ENCODE results near the gene C18orf54.

DNA sequence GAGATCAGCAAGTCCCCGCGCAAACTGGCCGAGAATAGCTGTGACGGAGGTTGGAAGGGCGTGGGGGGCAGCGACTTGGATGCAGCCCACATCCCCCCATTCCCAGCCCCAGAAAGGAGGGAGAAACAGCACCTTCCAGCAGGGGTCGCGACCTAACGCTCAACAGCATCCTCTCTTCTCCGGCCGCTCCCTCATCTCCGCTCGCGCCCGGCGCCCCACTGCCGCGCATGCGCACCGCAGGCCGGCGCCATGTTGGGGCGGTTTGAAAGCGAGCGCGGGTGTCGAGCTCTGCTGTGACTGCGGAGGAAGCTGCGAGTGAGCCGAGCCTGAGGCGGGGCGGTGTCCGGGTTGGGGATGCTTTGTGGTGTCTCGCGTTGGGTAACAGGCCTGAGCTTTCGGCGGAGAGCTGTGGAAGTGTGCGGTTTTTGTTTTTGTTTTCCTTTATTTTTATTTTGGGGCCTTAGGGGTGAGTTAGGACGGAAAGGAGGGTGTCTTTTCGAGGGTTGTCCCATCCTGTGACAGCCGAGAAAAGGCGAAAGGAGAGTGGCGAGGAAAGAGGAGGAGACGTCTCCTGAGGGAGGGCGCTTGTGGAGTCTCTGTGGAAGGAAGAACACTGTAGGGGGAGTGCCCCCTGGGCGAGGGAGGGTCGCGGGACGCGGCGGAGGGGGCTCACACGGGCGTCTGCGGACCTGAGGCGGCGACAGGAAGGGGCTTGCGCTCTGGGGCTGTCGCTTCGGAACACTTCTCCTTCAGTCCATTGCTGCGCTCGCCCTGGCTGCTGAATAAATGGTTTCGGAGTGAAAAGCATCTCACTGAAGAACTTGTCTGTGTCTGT is at the start of gene C18orf54, which contains the start of gene STARD6:
- no peak for TF ChIP-seq CTCF (IDR thresholded peaks at IDR 0.05)
- no peak for TF ChIP-seq POLR2A (IDR thresholded peaks at IDR 0.05)
